Islet of Langerhans (tissue), 1 donor: Measurements from ENCODE around the gene PYGO2.
A peak's percentile ranks its signal among the peaks of the same experiment; 100 is the strongest.
"Not testable (repeated sequence)": the region's sequence is repeated elsewhere in the genome, so short reads cannot be mapped to it uniquely, and the experiment has no call there.

Experiments
- FAIRE-seq: peaks from one replicate; lab custom pipeline; 2011; peaks lifted over from hg19 to GRCh38; lab: Jason Lieb, UNC

Gene PYGO2

DNA sequence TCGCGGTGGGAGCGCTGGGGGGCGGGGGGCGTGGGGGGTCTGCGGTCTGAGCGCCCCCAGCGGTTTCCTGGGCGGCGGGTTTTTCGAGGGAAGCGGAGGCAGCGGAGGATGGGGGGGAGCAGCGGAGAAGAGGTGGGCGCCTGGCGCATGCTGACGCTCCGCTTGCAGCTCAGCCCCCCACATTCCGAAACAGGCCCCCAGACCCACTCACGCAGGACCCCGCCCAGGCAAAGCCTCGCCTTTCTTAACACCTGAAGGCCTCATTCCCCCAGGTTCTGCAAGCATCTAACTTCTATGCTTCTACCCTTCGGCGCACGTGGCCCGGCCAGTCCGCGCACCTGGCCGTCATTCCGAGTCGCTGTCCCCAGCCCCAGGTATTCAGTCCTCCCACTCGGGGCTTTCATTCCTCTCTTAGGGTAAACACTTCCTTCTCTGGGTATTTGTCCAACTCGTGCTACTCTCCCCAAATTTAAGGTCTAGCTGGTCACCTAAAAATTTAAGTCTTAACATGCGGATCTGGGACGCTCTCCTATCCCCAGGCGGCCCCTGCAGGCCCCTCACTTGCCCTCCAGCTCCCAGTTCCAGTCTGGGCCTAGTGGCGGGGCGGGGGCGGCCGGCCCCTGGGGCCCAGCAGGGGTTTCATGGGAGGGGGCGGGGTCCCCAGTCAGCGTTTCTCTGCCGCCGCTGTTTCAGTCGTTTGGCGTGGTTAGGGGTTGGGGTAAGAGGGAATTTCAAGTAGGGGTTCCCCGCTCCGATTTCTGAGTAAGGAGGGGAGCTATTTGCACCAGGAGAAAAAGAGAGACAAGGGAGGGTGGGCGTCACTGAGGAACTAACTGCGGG is 38.2 kb upstream of the PYGO2 start:
- no peak for FAIRE-seq

DNA sequence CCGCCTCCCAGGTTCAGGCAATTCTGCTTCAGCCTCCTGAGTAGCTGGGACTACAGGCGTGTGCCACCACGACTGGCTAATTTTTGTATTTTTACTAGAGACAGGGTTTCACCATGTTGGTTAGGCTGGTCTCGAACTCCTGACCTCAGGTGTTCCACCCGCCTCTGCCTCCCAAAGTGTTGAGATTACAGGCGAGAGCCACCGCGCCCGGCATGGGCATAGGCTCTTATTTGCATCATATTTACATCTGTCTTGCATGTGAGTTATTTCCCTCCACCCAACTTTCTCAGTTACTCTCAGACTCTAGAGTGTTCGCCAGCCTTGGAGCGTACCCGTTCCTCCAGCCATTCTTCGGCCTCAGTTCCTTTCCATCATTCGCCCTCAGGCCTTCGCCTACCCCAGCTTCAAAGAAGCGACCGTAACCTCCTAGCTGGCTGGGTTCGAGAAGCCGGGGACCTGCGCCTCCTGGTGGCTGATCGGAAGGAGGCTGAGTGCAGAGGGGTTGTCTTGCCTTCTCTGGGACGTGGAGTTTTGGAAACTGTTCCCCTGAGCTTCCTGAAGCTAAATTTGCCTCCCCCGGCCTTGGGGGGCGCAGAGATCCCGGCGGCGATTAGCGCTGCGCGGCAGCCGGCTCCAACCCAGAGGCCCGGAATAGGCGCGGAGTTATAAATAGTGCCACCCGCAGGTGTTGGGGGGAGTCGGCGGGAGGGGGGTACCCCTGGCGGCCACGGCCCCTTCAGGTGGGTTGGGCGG is 37.4 kb upstream of the PYGO2 start:
- no peak for FAIRE-seq

- no peak for FAIRE-seq
Observed at GRCh38 chr1:154998201-154998780, 36.7 kb upstream of the PYGO2 start.

GRCh38 chr1:154996966-154997701 is 35.6 kb upstream of the PYGO2 start:
- FAIRE-seq, result no peak

DNA sequence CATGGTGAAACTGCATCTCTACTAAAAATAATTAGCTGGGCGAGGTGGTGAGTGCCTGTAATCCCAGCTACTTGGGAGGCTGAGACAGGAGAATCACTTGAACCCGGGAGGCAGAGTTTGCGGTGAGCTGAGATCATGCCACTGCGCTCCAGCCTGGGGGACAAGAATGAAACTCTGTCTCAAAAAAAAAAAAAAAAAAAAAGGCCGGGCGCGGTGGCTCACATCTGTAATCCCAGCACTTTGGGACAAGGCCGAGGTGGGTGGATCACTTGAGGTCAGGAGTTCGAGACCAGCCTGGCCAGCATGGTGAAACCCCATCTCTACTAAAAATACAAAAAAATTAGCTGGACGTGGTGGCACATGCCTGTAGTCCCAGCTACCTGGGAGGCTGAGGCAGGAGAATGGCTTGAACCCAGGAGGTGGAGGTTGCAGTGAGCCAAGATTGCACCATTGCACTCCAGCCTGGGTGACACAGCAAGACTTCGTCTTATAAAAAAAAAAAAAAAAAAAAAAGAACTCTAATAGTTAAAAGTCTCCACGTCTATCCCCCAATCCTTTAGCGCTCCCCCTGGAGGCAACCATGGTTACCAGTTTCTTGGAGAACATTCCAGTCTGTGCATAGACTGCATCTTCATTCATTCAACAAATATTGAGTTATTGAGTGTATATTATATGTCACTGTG is 33.9 kb upstream of the PYGO2 start:
- FAIRE-seq, result not testable (repeated sequence)

- FAIRE-seq, result no peak
Observed at GRCh38 chr1:154994591-154994990, 33.0 kb upstream of the PYGO2 start.

- no peak for FAIRE-seq
Observed at GRCh38 chr1:154994269-154994587, 32.6 kb upstream of the PYGO2 start.

DNA sequence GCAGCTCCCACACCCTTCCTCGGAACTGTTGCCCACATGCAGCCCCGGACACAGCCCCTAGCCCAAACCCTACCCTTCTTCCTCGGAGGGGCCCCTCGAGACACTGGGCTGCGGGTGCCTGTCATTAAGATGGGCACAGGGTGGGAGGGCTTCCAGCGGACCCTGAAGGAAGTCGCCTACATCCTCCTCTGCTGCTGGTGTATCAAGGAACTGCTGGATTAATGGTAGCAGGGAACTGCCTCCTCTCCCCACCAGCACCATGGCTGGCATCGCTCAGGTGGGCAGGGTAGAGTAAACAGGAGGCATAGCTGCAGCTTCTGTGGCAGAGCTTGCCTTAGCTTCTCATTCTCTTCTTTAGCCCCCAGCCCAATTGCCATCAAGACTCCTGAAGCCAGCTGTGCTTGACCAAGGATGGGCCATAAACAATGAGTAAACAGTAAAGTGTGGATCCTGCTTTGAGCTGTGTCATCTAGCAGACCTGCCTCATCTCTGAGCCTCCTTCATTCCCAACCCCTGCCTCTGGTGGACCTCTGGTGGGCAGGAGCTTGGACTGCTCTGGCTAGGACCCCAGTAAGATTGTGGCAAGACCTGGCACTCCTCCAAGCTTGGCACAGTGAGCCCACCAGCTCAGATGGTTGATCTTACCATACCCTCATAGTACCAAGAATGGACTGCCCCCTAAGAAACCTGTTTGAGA is 32.1 kb upstream of the PYGO2 start, which contains the start of gene LENEP:
Gene LENEP (plus strand): TSS at position 15 of the 697 bp plus-strand sequence. CDS start 22 bp downstream, at position 37.
- no peak for FAIRE-seq

DNA sequence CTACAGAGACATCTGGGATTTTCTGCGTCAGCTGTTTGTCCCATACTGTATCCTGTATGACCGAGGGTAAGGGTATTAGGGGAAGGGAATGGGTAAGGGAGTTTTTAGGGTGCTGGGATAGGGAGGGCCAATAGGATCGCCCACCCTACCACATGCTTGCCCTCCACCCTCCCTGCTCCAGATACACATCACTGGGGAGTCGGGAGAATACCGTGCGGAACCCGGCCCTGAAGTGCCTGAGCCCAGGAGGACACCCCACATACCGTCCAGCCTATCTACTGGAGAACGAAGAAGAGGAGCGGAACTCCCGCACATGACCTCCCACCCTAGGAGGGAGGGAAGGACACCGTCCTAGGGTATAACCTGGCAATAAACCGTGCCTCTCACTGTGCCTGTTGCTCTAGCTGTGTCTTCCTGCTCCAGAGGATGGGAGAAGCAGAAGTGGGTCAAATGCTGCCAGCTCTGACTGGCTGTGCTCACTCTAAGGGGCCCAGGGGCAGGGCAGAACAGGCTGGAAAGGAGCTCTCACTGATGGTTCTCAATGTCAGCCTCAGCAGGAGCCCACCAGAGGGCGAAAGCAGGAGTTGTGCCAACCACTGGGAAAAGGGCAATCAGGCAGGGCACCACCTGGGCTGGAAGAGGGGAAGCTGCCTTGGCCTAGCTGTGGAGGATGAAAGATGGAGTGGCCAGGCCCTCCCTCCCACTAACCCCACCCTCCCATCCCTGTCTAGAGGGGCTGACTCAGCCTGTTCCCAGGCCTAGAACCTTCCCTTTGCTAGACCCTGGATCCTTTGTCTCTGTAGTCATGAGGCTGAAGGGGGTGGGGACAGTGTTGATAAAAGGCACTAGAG is 31.4 kb upstream of the PYGO2 start:
- no peak for FAIRE-seq

- FAIRE-seq, result no peak
Observed at GRCh38 chr1:154990276-154990675, 28.7 kb upstream of the PYGO2 start.

GRCh38 chr1:154989195-154989860 is 27.7 kb upstream of the PYGO2 start:
- FAIRE-seq, result no peak

- no peak for FAIRE-seq
Observed at GRCh38 chr1:154988058-154988954, 26.7 kb upstream of the PYGO2 start.

GRCh38 chr1:154987326-154987725 is 25.7 kb upstream of the PYGO2 start:
- no peak for FAIRE-seq

DNA sequence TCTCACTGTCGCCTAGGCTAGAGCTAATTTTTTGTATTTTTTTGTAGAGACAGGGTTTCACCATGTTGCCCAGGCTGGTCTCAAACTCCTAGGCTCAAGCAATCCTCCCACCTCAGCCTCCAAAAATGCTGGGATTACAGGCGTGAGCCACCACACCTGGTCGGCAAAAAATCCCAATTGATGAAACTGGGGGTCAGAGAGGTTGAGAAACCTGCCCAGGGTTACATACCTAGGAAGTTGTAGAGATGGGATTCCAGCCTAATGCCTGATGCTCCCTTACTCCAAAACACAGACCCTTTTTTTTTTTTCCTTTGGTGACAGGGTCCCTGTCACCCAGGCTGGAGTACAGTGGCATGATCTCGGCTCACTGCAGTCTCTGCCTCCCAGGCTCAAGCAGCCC is 25.2 kb upstream of the PYGO2 start:
- not testable (repeated sequence) for FAIRE-seq

DNA sequence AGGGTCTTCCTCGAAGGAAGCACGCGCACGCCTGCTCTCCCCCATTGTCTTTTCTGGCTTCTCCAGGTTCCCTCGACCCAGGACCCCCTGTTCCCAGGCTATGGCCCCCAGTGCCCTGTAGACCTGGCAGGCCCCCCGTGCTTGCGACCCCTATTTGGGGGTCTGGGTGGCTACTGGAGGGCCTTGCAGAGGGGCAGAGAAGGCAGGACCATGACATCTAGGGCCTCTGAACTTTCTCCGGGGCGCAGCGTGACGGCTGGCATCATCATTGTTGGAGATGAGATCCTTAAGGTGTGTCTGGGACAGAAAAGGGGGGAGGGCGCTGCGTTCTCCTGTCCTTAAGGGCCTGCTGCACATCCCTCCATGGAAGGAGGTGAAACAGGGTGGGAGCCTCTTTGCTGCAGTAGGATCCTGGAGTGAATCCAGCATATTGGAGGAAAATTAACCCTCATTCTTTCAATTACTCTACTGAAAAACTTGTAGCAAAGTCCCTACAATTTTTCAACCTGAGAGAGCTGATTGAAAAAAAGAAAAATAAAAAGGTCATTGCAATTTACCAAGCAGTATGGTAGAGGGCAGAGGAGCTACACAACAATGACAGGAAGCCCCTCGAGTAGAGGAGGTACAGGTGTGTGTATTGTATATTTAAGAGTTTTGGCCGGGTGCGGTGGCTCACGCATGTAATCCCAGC is 22.3 kb upstream of the PYGO2 start:
- no peak for FAIRE-seq

- peak; percentile 95 for FAIRE-seq
Observed at GRCh38 chr1:154982897-154983648, 21.5 kb upstream of the PYGO2 start, which contains the start of gene FLAD1. FLAD1 (plus strand) TSS chr1:154983344; CDS start chr1:154983695, 351 bp downstream.

- no peak for FAIRE-seq
Observed at GRCh38 chr1:154982341-154982740, 20.8 kb upstream of the PYGO2 start.
